Left lobe of liver (tissue), 2 donors: ENCODE measurements around the gene RHCG. TPM values are rescaled to one million over a fixed set of nuclear protein-coding genes. Genes with fewer than 3 reads are reported as not detected.
A peak's percentile ranks its signal among the peaks of the same experiment; 100 is the strongest.

Source experiments
- ATAC-seq: fragments of 200-7000 bp; cut with Tn5 transposase; one replicate; pipeline ENCODE4 v1.9.1; 2020; ENCODE audit warnings: mild to moderate bottlenecking, moderate library complexity
- DNase-seq: peaks from one replicate; pipeline ENCODE4 v3.0.0-alpha.2; 2020; ENCODE audit warnings: low spot score
- total RNA-seq: library from RNA; stranded (reverse); gene quantifications from one replicate; pipeline ENCODE4 v1.2.1, GENCODE V29; 2021
- donor health status: DM: no; HTN: no; CAD: no; lungs with moderate emphysema.
- donor health status: DM: no; HTN: yes; CAD: no.

Gene RHCG
- total RNA-seq, 1 donor from 2014 or later, result 0.15 TPM

DNA sequence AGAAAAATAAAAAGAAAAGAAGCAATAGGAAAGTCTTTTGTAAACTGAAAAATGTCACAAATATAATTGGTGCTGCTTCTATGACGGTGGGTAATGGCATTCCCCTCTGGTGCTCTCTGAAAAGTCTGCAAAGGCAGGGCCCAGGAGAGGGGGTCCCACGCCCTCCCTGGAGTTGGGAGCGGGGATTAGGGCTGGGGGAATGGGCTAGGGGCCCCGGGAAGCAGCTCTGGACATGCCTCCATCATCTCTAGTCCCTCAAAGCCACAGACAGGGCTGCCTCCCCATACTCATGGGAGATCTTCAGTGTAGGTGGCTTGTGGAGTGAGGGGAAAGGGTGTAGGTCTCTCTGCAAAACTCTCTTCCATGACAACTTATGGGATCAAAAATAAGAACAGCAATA, 7.8 kb upstream of the RHCG start:
- no peak for DNase-seq
- ATAC-seq, result no peak

DNA sequence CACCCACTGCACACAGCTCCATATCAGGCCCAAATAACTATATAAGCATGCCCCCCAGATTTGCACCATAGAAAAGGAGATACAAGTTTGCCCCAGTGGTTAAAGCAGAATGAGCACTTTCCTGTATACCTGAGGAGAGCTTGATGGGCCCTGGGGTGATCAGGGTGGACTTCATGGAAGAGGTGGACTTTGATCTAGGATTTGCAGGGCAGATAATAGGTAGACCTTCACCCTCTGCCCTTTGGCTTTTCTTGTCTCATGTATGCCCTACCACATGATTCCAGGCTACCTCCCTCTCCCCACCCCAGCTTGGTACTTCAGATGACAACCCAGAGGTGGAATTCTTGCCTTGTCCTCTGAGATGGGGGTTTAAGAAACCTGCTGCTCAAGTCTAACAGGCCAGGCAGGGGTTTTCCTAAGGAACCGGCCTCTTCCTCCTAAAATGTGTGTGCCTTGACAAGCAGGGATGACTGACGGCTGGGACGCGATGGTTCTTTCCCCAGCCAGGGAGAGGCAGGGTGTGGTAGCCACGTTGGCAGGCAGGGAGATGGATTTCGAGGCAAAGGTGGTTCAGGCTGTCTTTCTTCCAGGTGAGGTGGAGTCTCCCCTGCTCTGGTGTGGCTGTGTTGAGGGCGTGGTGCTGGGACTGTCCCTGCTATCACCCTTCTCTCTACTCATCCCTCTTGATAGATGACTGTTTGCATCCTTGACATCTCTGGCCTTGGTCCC, 6.6 kb upstream of the RHCG start:
- ATAC-seq (no peak), DNase-seq (no peak)

DNA sequence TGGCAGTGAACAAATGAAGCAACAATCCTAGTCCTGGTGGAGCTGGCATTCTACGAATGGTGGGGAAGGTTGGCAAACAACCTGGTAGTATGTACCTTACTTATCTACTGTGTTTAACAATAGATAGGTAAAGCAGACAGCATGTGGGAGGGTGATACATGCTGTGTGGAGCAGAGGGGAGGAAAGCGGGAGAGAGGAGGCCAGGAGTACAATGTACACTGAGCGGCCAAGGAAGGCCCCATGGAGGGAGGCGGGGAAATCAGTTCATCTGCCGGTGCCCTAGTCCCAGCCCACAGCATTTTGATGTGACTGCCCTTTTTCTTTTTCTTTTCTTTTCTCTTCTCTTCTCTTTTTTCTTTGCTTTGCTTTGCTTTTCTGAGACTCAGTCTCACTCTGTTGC, 5.3 kb upstream of the RHCG start:
- ATAC-seq (no peak), DNase-seq (no peak)

DNA sequence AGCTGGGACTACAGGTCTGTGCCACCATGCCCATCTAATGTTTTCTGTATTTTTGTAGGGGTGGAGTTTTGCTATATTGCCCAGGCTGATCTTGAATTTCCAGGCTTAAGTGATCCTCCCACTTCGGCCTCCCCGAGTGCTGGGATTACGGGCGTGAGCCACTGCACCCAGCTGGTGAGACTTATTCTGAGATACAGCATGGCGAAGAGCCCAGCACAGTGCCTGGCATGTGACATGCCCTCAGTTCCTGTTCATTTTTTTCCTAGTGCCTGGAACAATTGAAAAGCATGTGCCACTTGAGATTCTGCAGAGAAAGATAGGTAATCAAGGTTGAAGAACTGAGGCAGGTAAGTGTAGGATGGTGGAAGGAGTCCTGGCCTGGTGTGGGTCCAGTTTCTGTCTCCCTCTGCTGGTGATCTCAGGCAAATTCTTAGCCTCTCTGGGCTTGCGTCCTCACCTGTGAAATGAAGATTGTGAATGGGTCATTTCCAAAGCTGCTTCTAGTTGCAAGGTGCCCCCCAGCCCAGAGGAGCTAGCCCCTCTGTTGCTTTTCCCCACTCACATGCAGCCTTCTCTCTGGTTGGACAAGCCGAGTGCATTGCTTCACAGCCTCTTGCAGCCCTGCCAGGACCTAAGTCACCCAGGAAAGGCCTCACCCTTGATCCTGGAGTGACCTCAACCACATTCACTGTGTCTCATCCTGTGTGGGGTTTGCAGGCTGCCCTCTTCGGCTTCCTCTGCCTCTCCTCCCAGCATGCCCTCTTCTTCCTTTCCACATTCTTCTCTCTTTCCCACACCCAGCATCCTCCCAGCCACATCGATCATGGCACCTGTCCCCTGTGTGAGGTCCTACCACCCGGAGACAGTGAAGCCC, 4.3 kb upstream of the RHCG start:
- ATAC-seq (no peak), DNase-seq (peak; percentile 31)

DNA sequence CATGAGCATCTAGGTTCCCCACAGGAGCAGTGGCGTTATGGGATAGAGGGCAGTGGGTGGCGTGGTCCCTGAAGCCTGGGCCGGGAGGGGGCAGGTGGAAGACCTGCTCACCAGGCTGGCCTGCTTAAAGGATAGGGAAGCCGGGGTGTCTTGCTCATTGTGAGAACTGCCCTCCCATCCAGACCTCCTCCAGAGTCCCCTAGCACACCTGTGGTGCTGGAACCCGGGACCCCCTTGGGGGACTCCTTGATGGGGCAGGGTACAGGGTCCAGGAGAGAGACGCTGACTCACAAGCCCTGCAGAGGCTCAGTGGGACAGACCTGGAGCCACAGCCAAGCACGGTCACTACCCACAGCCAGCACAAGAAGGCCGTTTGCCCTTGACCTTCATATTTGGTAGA, 2.8 kb upstream of the RHCG start:
- no peak for ATAC-seq
- DNase-seq, result peak; percentile 33

DNA sequence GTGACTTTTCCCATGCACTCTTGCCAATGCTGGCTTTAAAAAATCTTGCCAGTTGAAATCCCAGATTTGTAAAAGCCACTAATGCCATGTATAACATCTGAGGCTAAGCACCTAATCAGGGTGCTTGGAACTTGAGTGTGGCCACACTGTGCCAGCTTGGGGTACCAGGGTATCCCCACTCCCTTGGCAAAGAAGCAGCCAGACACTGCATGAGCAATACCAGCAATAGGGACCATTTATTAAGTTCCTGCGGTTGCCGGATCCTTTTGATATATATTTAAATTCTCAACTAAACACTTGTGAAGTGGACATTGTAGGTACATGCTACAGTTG, 2.2 kb upstream of the RHCG start:
- peak; percentile 32 for DNase-seq
- no peak for ATAC-seq

DNA sequence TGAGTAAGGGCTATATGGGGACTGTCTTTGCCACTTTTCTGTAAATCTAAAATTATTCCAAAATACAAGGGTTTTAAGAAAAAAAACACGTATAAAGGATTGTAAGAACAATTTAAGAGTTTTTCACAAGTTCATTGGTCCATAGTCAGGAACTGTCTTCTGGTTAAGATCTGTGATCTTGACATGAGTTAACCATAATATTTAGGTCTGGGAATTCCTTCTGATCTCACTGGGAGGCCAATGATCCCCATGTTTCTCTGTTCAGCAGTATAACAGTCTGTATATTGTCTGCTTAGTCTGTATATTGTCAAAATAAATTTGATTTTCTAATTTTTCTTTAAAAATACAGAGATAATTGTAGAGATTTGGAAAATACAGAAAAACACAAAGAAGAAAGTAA, 848 bp upstream of the RHCG start:
- no peak for ATAC-seq
- no peak for DNase-seq

DNA sequence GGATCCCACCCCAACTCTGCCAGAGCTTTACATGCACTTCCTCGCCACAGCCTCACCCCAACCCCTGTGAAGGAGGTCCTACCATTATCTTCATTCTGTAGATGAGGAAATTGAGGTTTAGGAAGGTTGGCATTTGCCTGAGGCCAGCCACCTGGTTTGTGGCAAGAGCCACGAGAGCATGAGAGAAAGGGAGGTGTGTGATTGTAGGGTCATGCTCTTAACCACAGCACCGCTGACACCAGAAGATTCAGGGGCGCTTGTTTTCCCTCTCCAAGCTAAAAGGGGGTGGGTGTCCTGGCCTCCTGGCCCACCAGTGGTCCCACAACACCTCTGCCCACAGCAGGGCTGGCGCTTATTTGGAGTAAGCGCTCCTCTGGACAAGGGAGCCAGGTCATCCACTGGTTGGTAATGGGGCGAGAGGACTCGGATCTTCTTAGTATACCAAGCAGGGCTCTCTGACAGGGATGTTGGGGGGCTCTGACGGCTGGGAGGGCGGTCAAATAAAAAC, 691 bp downstream of the RHCG start:
- ATAC-seq (no peak), DNase-seq (peak; percentile 24)

DNA sequence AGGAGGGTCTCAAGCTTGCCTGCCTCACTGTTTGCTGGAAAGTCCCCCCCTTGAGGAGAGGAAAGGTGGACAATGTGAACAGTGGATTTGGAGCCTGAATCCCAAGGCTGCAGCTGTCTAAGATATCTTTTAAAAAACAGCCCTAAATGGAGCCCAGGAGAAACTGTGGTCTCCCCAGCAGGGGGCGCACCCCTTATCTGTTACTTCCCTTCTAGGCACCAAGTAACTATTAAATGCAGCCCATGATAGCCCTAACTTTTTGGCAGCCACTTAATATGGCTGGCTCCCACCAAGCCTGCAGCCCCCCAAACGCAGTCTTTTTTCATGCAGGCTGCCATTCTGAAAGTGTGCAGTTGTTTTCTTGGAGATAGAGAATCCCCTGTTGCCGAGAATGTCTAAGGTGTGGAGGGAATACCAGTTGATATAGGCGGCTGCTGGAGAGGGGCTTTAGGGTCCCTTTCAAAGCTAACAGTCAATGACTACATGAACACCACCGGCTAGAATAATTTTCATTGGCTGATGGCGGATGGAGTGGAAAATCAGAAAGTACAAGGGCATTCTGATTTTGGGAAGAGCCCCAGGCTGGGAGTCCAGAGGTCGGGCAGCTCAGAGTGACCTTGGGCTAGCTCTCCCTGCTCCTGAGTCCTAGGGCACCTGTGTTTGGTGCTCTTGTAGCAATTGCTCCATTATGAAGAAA, 1.3 kb downstream of the RHCG start:
- DNase-seq (peak; percentile 48), ATAC-seq (peak; percentile 60)

DNA sequence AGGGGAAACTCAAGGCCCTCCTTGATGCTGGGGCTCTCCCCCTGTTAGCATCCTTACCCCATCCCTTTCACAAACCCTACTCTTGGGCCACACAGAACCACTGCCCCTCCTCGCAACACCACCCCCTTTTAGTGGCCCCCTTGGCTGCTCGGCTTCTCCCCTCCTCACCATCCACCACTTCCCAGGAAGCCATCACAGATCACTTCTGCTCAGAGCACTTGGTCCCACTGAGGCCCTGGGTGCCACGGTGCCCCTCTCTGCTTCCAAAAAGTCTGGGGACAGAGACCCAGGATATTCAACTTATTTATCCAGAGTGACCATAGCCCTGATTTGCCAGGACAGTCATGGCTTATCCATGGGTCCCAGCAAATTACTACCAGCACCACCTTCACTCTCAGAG, 2.4 kb downstream of the RHCG start:
- ATAC-seq (no peak), DNase-seq (peak; percentile 28)

DNA sequence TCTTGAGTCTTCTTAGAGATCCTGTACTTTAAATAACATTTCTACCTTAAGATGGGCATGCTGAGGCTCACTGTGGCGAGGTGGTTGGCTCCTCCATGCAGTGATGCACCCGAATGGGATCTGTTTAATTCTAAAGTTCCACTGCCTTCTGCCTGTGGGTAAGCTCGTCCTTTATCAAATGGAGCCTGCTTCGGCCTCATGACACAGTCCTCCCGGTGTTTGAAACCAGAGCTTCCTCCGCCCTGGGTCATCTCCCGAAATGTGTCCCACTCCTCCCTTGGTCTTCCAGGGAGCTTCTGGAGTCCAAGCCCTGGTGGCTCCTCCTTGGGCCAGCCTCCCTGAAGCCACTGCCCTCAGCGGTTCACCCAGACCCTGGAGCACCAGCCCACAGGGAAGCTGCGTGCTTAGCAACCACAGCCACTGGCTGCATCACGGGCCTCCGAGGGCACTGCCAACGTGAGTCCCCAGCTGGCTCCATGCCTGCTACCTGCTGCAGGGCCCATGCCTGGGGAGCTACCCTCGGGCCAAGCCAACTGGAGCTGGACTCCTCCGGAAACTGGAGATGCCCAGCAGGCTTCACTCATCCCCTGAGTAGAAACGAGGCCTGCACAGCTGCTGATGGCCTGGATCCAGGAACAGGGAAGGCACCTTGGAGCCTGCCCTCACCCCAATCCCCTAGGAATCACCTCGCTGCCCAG, 3.3 kb downstream of the RHCG start:
- DNase-seq (peak; percentile 43), ATAC-seq (no peak)

DNA sequence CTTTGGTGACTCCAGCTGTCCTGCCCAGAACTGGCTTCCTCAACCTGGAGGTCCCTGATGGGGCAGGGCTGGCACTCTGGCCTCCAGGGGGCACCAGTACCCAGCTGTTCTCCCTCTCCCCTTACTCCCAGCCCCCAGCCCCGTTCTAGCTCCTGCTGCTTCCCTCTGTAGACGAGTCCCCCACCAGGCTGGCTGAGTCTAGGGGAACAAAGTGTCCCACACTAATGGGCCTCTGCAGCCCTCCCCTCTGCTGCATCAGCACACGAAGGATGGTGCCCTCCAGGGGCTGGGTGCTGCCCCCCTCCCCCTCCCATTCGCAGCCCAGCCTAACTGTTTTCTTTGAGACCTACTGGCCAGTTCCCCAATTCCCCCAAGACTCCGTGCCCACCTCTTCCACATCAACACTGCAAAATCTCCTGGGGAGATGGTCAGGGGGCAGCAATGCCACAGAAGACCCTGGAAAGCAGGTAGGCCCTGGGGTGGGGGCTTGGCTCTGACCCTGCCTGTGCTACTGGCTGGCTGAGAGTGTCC, 4.2 kb downstream of the RHCG start:
- ATAC-seq (no peak), DNase-seq (peak; percentile 35)

DNA sequence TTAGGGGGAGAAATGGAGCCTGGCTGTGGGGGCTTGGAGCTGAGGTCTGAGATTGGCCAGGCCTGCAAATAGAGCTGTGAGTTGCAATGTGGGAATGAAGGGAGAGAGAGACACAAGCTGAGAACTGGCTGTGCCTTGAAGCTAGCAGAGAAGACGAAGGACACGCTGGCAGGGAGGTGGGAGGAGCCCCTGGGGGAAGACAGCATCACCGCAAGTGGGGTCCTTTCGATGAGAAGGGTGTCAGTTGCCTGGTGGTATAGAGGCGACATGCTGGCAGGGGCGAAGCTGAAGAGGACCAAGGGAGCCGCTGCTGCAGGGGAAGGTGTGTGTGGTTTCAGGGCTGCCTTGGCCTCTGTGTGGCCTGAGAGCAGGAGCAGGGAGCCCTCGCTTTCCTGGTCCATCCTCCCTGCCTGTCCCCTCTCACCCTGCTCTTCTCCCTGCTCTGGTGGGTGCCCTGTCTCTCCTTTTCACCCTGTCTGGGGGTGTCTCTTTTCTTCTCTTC, 5.5 kb downstream of the RHCG start:
- ATAC-seq, result no peak
- DNase-seq, result peak; percentile 31

DNA sequence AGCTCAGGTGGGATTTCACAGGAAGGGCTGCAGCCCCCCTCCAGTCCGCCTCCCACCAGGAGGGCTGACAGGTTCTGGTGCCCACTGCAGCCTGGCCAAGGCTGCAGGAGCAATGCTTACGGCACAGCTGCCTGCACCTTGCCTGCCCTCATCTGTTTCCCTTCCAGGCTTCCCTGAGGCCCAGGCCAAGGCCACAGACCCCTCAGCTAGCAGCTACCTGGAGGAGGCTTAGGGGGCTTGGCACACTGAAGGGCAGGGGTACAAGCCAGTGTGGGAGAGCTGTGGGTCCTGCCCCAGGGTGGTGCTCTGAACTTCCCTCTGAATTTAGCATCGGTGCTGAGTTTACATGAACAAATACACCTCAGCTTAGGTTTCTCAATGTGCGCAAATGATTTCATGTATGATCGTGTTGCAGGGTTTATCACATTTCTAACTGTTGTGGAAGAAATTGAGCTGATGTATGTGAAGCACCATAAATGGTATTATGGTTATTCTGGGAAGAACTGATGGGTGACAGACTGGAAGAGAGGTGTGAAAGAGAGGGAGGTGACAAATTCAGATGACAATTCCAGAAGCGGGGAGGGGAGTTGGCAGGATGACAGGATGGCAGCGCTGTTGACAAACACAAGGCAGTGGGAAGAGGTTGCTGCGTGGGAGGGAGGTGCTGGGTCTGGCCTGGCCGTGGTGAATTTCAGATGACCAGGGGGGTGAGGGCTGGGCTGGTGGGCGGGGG, 6.1 kb downstream of the RHCG start:
- ATAC-seq (no peak), DNase-seq (peak; percentile 39)

DNA sequence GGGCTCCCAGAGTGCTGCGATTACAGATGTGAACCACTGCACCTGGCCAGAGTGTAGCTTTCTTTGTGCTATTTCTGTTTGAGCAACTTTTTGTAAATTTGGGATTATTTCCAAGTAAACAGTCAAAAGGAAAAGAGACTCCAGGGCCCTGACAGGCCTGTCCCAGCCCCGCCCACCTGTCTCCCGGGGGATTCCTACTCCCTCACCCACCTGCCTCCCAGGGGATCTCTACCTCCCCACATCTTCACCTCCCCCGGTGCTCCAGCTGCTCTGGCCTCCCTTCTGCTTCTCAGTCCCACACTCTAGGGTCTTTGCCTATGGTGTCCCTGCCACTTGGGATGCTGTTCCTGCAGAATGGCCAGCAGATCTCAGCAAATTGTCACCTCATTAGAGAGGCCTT, 7.0 kb downstream of the RHCG start:
- DNase-seq (no peak), ATAC-seq (no peak)

DNA sequence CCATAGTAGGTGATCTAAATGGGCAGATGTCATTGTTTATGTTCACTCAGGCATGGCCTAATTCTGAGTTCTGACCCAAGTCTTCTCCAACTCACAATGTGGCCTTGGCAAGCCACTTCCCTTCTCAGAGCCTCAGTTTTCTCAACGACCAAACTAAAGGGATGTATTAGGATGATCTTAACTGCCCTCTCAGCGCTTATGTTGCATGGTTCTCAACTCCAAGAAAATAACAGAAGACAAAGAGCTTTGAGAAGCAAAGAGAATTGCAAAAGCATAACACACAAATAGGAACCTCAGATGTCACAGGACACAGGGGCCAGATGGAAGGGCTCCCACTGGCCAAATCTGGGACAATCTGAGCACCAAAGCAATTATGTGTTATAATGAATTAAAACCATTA, 8.6 kb downstream of the RHCG start:
- DNase-seq (no peak), ATAC-seq (no peak)

DNA sequence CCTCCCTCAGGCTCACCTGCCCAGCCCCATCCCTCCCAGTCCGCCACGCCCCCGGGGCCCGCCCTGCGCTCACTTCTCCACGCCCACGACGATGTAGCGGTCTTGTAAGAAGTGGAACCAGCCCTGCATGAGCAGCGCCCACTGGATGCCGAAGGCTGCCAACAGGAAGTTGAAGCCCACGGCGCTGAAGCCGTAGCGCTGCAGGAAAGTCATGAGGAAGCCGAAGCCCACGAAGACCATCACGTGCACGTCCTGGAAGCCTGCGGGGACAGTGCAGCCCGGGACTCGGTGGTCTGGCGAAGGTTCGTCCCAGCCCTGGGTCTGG, 9.7 kb downstream of the RHCG start:
- ATAC-seq (no peak), DNase-seq (peak; percentile 39)

DNA sequence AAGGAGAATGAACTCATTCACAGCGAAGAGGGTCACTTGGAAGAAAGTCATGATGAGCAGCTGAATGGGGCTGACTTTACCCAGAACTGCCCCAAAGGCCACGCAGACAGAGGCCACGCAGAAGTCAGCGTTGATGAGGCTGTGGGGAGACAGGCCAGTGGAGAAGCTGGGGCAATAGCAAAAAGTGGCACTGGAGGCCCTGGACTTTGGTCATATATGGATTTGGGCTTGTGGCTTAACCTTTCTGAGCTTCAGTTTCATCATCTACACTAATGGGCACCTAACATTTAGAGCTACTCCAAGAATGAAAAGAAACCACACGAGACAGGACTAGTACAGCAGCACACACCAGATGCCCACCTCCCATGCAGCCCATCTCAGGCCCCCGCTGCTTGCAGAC, 13.3 kb downstream of the RHCG start:
- DNase-seq, result no peak
- peak; percentile 65 for ATAC-seq

DNA sequence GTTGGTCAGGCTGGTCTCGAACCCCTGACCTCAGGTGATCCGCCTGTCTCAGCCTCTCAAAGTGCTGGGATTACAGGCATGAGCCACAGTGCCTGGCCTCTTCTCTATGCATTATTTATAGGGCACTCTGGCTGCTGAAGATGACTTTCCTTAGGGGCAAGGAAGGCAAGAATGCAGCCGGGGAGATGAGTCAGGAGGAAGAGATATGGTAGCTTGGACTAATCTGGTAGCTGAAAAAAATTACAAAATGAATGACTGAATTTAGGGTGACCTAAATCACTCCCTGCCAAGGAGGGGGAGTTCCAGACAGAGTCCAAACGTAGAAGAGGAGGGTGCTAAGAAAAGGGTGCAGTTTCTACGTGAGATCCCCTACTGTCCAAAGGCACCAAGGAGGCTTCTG, 14.2 kb downstream of the RHCG start:
- ATAC-seq (no peak), DNase-seq (no peak)

DNA sequence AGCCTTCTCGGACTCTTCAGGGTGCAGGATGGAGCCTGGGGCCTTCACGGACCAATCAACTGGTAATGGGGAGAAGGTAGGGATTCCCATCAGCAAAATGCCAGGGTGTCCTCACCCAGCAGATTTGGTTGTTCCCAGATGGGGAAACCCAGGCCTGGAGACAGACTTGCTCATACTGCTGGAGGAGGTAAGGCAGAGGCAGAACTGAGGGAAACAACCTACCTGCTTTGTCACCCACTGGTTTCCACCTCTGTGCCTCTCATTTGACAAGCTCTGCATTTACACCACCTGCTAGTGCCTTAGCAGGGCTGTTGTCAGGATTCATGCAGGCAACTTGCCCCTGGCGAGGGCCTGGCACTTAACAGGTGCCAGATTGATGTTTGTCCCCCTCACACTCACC, 15.9 kb downstream of the RHCG start:
- no peak for DNase-seq
- ATAC-seq, result no peak
